Epithelial cell of esophagus (primary cell): ENCODE results near the gene SAMD14.
A peak's percentile ranks its signal among the peaks of the same experiment; 100 is the strongest.

Experiments used
- DNase-seq: peaks from one replicate; pipeline ENCODE4 v3.0.0; 2010; ENCODE audit warnings: low read depth
- H3K4me3 ChIP-seq: 2 replicates; pipeline ENCODE4 v1.5.1; 2011; ENCODE audit warnings: mild to moderate bottlenecking, low read length, control low read depth
- TF ChIP-seq, protein P1 (sequence below): IDR thresholded peaks from 2 replicates; pipeline ENCODE4 v1.5.1; 2011; ENCODE audit warnings: low read depth, mild to moderate bottlenecking, low read length, control low read depth, inconsistent platforms; ENCODE audit not compliant: insufficient read depth; ENCODE audit errors: missing control alignments

Gene SAMD14

DNA sequence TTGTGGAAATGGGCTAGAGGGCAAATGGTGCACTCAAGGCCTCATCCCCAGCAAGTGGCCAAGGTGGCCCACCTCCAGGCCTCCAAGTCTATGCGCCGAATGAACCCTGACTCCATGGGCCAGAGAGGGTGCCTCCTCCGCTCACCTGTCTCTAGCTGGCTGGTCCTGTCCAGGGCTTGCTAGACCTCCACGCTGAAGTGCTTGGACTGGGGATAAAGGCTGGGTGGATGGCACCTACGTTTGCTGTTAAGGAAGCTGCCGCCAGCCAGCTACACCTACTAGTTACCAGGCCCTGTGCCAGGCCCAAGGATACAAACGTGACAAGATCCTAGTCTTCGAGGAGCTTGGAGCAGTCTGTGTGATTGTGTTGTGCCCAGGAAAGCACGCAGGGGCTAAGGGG lies 35.1 kb upstream of the SAMD14 start:
- TF ChIP-seq, protein P1, sequence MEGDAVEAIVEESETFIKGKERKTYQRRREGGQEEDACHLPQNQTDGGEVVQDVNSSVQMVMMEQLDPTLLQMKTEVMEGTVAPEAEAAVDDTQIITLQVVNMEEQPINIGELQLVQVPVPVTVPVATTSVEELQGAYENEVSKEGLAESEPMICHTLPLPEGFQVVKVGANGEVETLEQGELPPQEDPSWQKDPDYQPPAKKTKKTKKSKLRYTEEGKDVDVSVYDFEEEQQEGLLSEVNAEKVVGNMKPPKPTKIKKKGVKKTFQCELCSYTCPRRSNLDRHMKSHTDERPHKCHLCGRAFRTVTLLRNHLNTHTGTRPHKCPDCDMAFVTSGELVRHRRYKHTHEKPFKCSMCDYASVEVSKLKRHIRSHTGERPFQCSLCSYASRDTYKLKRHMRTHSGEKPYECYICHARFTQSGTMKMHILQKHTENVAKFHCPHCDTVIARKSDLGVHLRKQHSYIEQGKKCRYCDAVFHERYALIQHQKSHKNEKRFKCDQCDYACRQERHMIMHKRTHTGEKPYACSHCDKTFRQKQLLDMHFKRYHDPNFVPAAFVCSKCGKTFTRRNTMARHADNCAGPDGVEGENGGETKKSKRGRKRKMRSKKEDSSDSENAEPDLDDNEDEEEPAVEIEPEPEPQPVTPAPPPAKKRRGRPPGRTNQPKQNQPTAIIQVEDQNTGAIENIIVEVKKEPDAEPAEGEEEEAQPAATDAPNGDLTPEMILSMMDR, result no peak
- DNase-seq, result no peak
- H3K4me3 ChIP-seq, result no peak overlapping the region

DNA sequence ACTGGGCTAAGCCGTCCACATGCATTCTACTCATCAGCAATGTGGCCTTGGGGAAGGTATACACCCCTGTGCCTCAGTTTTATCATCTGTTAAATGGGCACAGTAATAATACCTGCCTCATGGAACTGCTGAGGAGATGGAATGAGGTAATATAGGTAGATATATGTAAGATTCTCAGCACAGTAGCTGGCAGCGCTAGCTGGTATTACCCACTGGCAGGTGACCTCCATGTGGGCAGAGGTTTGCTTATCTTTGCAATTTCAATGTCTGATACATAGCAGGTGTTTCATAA lies 34.7 kb upstream of the SAMD14 start:
- DNase-seq, result no peak
- no peak overlapping the region for H3K4me3 ChIP-seq
- TF ChIP-seq, protein P1, result no peak

DNA sequence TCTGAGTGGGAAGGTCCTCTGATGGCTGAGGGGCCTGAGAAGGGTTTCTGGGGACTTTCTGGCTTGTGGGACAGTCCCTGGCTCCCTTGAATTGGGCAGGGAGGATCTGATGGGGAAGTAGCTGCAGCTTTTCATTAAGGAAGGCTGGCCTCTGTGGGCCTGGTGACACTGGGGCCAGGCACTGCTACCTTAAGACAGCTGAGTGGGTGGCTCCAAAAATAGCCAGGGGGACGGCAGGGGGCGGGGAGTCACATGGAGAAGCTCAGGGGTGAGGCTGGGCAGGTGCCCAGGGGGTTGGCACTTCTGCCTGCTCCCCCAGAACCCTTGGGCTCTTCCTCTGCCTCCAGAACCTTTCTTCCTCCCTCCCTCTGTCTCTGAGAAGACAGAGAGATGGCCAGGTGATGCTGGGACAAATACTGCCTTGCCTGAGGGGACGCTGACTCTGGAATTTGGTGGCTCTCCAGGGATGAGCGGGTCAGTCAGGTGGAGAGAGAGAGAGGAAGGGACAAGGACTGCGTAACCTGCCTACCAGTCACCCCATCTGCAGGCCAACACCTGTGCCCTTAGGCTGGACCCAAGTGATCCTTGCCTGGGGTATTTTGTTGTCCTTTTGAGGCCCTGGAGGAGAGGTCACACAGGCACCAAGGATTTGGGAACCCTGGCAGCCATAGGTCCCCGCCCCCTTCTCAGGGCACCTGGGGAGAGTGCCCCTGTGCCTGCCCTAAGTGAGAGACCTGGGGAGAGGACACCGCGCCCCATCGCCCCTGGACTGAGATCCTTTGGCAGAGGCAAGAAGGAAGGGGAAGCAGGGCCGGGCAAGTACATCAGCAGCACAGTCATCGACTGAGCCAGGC lies 34.1 kb upstream of the SAMD14 start:
- TF ChIP-seq, protein P1, result no peak
- no peak for DNase-seq
- no peak overlapping the region for H3K4me3 ChIP-seq

DNA sequence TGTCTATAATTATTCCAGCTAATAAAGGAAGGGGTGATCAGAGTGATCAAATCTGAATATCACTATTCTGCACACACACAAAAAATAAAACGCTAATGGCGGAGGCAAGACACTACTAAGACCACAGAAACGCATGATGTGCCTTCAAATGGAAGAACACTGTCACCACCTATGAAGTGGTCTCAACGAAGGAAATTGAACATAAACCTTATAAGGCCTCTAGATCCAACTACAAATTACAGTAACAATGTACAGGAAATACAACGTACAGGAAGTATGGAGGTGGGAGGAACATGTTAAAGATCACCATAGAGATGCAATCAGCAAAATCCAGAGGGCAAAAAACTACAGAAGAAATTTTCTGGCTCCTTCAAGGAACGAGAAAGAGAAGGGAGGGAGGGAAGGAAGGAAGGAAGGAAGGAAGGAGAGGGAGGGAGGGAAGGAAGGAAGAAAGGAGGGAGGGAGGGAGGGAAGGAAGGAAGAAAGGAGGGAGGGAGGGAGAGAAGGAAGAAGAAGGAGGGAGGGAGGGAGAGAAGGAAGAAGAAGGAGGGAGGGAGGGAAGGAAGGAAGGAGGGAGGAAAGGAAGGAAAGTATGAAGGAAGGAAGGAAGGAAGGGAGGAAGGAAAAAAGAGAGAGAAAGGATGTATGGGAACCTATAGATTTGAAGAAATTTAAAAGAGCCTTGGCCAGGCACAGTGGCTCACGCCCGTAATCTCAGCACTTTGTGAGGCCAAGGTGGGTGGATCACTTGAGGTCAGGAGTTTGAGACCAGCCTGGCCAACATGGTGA lies 32.7 kb upstream of the SAMD14 start:
- TF ChIP-seq, protein P1, result no peak
- no peak overlapping the region for H3K4me3 ChIP-seq
- no peak for DNase-seq

DNA sequence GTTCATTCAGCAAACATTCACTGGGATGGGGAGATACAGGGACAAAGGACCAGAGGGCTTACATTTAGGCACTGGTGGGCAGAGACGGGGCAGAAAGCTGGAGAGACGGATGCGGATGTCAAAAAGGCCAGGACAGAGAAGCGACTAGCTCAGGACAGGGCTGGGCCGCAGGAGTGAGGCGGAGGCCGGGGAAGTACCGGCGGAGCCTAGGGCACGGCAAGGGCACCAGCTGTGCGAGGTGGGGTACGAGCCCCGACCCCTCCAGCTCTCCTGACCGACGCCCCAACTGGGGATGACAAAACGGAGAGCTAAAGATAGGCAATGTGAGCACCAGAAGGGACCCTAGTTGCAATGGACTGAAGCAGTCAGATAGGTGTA lies 31.9 kb upstream of the SAMD14 start:
- TF ChIP-seq, protein P1, result no peak
- H3K4me3 ChIP-seq, result no peak overlapping the region
- DNase-seq, result no peak

DNA sequence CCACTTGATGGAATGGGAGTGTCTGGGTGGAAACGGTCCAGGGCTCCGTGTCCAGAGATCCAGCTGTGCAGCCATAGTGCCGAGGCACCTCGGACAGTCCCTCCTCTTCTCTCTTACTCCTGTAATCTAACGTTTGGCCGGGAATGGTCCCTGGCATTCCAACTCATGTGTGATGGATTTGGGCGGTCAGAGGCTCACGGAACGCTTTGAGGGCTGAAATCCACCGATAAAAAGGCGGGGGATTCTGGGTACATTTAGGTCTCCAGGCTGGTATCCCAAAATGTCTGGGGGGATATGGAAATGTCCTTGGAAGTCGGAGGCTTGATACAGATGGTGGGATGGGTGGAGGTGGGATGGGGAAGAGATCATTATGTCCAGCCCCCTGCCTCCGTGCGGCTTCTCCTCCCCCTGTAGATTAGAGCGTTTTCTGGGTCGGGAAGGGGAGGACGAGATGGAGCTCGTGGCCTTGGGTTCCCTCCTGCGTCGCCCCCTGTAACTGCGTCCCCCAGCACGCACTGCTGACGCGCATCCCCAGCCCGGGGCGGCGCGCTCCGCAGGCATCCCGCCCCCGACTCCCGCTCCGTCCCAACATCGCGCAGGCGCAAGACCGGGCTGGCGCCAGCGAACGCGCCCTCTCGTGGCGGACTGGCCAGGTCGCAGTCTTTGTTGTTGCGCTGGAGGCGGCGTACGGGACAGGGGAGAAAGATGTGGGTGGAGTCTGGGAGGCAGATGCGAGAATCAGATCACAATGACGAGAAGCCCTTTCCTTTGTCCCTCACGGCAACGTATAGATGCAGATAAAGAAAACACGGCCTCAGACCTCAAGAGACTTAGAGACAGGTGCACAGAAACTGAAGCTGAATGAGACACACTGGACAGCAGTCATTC lies 31.3 kb upstream of the SAMD14 start:
- peak overlapping the region; percentile 73 for H3K4me3 ChIP-seq

More for the DNA sequence above, 31.3 kb upstream of the SAMD14 start:
- peak; percentile 88 for DNase-seq
- TF ChIP-seq, protein P1, result peak; percentile 83
